Activated gamma-delta T cell treated with Interleukin-2 at 50 U/mL for 16 hours (primary cell): ENCODE data around the gene SEC22B.
"Not testable (repeated sequence)": the region's sequence is repeated elsewhere in the genome, so short reads cannot be mapped to it uniquely, and the experiment has no call there.

Source experiments
- DNase-seq: peaks from one replicate; pipeline ENCODE4 v3.0.0-alpha.2; 2020

The SEC22B gene

DNA sequence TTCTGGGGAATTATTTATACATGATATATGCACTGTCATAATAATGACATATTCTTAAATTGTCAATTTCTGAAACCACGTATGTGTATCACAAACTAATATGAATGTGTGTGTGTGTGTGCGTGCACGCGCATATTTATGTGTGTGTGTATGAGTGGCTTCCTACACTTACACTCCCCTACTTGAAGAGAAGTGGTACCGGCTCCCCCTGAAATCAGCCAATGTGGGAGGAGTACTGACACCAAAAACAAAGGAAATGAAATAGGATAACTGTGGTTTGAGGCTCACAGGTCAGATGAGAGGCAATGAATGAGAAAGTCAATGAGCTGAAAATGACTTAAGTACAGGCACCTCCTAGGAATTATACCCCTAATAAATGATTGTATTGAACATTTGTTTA is 64.1 kb downstream of the SEC22B start:
- DNase-seq, result not testable (repeated sequence)

DNA sequence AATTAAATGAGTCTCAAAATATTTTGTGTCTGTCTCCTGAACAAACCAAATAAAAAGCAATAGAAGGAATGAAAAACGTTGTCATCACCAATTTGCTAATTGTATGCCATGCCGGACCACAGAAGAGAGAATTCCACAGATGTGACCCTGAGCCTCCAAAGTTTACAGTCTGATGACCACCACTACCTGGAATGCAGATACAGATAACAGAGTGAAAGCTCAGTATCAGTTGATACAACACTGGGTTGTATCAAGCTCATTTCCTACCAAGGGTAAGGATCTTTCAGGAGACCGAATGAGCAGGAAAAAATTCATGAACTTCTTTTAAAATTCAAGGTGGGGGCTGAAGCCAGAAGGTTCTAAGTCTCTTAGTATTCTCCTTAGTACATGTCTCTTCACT is 64.5 kb downstream of the SEC22B start:
- DNase-seq, result not testable (repeated sequence)

- not testable (repeated sequence) for DNase-seq
Measured at GRCh38 chr1:120111008-120111407, 65.3 kb downstream of the SEC22B start.

GRCh38 chr1:120109656-120110055 is 66.7 kb downstream of the SEC22B start:
- DNase-seq, result not testable (repeated sequence)

- DNase-seq, result not testable (repeated sequence)
Measured at GRCh38 chr1:120109180-120109579, 67.1 kb downstream of the SEC22B start.

DNA sequence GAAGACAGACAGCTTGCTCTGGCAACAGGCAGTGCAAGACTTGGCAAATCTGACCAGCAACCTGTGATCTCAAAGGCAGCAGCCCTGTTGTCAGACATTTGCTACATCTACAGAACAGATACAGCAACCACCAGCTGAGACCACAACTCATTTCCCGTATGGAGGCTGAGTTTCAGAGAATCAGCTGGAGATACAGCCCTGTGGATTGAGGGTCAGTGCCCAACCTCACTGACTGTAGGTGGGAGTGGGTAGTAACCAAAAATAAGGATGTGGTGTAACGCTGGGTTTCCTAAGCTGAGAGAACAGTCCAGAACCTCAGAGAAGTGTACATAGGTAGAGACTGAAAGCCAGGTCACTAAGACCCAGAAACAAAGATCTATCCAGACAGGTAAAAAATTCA is 71.0 kb downstream of the SEC22B start:
- DNase-seq, result not testable (repeated sequence)

GRCh38 chr1:120103768-120104167 is 72.6 kb downstream of the SEC22B start:
- not testable (repeated sequence) for DNase-seq

GRCh38 chr1:120101593-120101992 is 74.7 kb downstream of the SEC22B start:
- not testable (repeated sequence) for DNase-seq
